ENCODE results near the gene RUNX2.

Gene RUNX2

GRCh38 chr6:45434381-45434700 lies 106.2 kb downstream of the RUNX2 start:
- DNase-seq (ENCODE audit: low read depth) = no peak

GRCh38 chr6:45436544-45437438 lies 108.7 kb downstream of the RUNX2 start:
- DNase-seq (ENCODE audit: low read depth) = no peak

GRCh38 chr6:45437439-45437815 lies 109.3 kb downstream of the RUNX2 start:
- DNase-seq (ENCODE audit: low read depth) = no peak

- no peak for DNase-seq (ENCODE audit: low read depth)
Observed at GRCh38 chr6:45438151-45438550, 110.0 kb downstream of the RUNX2 start.

- no peak for DNase-seq (ENCODE audit: low read depth)
Observed at GRCh38 chr6:45438849-45439406, 110.8 kb downstream of the RUNX2 start.

- no peak for DNase-seq (ENCODE audit: low read depth)
Observed at GRCh38 chr6:45439459-45439858, 111.3 kb downstream of the RUNX2 start.

DNA sequence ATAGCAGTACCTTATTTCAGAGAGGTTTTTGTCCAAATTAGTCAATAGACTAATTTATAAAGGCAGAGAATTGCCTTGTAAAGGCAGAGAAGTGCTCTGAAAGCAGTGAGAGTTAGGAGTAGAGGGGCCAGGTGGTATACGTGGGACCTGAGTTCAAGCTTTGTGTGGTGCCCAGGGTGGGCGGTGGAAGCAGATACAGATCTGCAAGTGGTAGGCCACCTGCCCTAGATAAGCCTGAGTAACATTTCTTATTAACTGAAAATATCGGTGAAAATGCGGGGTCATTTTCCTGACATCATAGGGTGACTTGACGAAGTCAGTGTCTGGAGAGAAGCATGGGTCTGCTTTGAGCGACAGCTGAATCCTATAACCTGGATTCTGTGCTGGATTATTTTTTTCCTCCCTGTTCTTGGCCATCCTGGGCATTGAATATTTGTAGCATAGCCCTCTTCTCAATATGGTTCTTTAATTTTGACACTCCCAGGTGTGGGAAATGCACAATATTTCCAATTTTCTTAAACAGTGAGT lies 111.8 kb downstream of the RUNX2 start:
- DNase-seq (ENCODE audit: low read depth) = no peak

GRCh38 chr6:45441851-45442453 lies 113.8 kb downstream of the RUNX2 start:
- DNase-seq (ENCODE audit: low read depth) = no peak

DNA sequence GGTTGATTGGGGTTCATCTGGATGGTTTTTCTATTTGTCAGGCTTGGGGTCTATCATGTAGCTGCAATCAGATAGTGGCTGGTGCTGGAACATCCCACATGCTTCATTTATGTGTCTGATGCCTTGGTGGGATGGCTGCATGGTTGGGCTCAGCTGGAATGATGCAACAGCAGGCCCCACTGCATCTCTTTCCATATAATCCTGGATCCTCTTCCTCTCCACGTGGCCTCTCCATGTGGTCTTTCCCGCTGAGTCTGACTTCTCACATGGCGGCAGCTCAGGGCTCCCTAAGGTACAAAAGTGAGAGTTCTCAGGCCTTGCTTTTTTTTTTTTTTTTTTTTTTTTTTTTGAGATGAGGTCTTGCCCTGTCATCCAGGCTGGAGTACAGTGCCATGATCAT lies 114.6 kb downstream of the RUNX2 start:
- DNase-seq (ENCODE audit: low read depth) = no peak

- DNase-seq (ENCODE audit: low read depth) = no peak
Observed at GRCh38 chr6:45445364-45445748, 117.2 kb downstream of the RUNX2 start.

- no peak for DNase-seq (ENCODE audit: low read depth)
Observed at GRCh38 chr6:45445749-45446549, 117.8 kb downstream of the RUNX2 start.

DNA sequence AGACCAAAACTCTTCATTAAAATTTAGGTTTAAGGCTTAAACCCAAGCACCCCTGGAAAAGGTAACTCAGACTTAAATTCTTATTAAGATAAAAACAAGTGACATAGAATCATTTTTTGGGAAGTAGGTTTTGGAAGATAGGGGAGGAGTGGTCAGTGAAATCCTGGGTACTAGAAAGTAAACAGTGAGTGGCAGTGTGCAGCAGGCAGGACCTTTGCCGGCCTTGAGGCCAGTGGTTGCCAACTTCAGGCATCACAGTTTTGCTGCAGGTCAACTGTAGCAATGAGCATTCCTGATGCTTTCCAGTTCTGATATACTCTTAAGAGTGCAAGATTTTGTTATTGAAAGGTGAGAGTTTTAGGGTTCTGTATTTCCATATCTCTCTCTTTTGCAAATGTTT lies 118.9 kb downstream of the RUNX2 start:
- no peak for DNase-seq (ENCODE audit: low read depth)

DNA sequence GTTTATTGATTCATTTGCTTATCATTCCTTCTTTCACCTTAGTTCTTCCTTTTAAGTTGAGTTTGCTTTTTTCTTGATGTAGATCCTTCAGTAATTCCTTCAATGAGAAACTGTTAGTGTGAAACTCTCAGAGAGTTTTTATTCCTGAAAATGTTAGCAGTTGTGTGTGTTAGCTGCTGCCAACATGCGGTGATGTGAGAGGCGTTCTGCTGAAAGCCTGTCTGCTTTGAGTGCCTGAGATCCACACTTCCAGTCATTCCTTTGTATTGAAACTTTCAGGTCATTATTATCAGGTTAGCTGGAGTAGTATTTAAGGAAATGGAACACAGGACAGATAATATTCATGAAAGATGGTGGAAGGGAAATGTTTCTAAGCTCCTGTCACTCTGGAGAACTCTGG lies 119.6 kb downstream of the RUNX2 start:
- no peak for DNase-seq (ENCODE audit: low read depth)

DNA sequence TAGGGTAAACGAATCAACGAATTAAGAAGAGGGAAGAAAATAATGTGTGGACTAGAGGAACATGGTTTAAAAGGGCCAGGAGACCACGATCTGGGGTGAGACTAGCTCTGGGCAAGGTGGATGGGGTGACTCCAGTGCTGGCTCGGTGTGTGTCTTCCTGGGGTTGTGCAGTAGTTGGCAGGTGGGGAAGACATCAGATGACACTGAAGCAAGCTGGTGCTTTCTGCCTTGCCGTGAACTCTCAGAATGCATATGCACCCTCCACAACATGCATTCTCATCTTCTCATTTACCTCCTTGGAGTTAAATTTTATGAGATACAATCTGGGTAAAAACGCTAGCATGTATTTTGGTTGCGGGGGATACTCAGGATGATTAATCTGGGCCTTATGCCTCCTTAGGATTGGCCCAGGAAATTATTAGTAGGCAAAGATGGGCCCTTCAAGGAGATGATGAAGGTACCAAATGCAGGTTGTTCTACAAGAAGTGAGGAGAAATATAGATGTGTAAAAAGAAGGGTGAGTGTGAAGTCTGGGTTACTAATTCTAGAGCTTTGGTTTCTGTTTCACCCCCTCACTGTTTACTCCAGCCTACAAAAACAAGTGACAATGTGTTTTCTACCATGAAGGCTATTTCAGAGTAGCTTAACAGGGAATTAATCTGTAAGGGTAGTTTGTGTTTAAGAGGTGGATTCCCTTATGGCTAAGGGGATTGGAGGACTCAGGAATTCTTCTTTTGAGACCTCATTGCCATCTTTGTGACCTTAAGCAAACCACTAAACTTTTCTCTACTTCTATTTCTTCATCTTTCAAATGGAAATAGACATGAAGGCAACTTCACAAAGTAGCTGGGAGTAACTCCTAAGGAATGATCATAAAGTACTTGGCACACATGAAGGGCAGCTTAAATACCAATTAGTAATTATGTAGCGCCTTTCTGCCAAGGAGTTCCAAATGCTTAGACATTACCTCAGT lies 120.6 kb downstream of the RUNX2 start:
- no peak for DNase-seq (ENCODE audit: low read depth)

DNA sequence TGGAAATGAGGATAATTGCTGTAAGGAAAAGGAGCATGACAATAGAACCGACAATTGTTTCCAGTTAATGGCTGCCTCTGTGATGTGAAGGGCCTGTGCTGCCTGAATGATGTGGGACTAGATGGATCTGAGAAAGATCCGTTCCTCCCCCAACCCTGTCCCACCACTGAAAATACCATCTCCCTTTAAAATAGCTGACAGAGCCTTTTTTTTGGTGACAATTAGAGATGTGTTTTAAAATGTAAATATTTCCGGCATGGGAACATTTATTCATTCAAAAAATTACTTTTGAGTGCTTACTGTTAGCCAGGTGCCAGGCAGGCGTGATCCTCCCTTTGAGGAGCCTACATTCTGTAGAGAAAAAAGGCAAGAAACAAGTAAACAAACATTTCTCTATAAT lies 122.0 kb downstream of the RUNX2 start:
- DNase-seq (ENCODE audit: low read depth) = no peak

- no peak for DNase-seq (ENCODE audit: low read depth)
Observed at GRCh38 chr6:45450831-45451230, 122.7 kb downstream of the RUNX2 start.

DNA sequence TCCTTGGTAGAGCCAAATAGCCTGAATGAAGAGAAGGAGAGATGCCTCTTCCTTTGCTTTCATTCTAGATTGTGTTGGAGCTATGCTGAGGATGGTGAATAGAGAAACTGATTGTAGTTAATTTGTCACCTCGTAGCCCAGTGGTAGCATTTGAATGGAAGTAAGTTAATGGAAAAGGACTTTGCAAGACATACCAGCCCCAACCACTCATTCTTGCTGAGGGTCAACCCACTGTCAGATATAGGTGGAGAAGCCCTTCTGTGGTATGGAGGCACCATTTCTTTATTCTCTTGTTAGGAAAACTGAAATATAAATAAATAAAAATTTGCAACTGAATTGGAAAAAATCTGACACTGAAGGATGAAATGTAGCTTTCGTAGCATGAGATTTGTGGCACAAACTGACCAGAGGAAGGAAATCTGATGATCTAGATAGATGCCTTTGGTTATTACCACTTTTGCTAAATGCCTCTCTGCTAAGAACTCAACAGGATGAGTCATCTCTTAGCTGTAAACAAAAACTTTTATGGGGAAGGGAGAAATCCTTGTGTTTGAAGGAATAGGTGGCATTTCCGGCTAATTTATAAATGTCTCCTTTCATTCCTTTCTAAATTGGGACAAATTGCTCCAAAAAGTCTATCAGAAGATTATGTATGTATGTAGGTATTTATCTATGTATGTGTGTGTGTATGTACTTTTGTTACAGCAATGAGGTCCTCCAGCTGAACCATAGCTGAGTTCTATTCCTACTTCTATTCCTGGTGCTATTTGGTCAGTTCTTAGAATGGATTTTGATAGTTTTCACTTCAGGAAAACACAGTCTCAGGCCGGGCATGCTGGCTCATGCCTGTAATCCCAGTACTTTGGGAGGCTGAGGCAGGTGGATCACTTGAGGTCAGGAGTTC lies 126.1 kb downstream of the RUNX2 start:
- DNase-seq (ENCODE audit: low read depth) = no peak

DNA sequence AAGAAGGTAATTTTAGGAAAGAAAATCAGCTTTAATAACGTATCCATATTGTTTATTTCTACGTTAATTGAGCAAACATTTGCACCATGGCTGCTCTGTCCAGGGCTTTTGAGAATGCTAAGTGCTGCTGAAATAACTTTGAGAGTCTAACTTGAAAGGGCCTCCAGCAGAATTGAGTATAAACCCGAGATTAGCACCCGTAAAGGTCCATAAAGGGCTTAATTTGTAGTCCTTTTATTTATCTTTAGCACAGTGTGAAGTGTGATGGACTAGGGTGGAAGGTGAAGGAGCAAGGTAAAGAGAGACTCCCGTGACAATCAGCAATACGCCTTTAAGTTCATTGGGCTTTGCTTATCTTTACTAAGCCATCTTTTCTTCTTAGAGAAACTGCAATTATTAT lies 127.3 kb downstream of the RUNX2 start:
- DNase-seq (ENCODE audit: low read depth) = no peak

DNA sequence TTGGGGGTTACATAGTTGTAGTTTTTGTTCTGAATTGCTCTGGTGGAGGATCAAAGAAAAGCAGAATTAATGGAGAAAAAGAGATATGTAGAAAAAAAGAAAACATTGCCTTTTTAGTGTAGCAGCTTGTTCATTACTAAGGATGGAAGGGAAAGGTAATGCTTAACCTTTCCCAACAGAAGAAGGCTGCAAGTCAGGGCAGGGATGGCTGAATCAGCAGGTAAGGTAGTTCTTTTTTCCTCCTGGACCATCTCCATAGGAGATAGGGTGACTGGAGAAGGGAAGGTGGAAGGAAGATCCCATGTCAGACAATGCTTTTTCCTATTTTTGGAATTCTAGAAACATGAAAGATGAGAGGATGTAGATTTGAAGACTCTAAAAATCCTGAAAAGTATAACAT lies 129.0 kb downstream of the RUNX2 start:
- DNase-seq (ENCODE audit: low read depth) = no peak

DNA sequence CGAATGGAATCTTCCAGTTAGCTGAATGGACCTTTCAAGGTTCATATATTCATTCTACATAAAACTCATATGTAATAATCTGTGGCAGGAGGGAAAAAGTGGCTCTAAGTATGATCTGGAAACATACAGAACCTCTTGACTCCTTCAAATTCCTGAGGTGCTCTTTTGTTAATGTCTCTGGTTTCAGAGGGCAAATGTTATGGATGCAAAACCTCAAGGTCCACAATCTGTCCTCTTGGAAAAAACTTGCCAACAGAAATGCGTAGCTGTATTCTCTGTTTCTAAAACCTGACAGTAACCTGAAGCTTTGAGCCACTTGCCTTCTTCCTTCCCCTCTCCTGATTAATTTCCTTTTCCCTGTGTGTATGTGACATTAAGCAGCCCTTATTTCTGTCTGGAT lies 130.5 kb downstream of the RUNX2 start:
- DNase-seq (ENCODE audit: low read depth) = no peak

All from activated T-cell treated with anti-CD3 and anti-CD28 coated beads for 1 hour (primary cell).